Mesenchymal stem cell (in vitro differentiated cells and primary cell): ENCODE measurements around the gene GDF11.

Experiments
- DNase-seq: peaks from one replicate; pipeline ENCODE4 v3.0.0-alpha.2; 2013
- H2AFZ ChIP-seq: one replicate; pipeline ENCODE4 v1.6.1; 2013; ENCODE audit warnings: low read depth, mild to moderate bottlenecking, control low read depth, inconsistent platforms, low read length, moderate library complexity
- H2AK5ac ChIP-seq: 2 replicates; pipeline ENCODE4 v1.6.1; 2013; ENCODE audit warnings: low read length, moderate library complexity, mild to moderate bottlenecking, inconsistent platforms; ENCODE audit not compliant: severe bottlenecking
- H2BK120ac ChIP-seq: one replicate; pipeline ENCODE4 v1.6.1; 2013; ENCODE audit warnings: low read depth, mild to moderate bottlenecking, inconsistent platforms, low read length, moderate library complexity
- H2BK12ac ChIP-seq, 2 experiments: one replicate each; pipeline ENCODE4 v1.6.1; 2013; ENCODE audit warnings: inconsistent platforms in 2 of 2, low read length in 2 of 2, mild to moderate bottlenecking in 2 of 2, moderate library complexity in 2 of 2, control low read depth in 1 of 2
- H2BK15ac ChIP-seq: one replicate; pipeline ENCODE4 v1.6.1; 2013; ENCODE audit warnings: mild to moderate bottlenecking, low read depth, inconsistent platforms; ENCODE audit not compliant: poor library complexity, severe bottlenecking
- H2BK5ac ChIP-seq: 2 replicates; pipeline ENCODE4 v1.6.1; 2013; ENCODE audit warnings: low read depth, mild to moderate bottlenecking, low read length, control low read depth, inconsistent platforms; ENCODE audit not compliant: poor library complexity, severe bottlenecking
- H3K14ac ChIP-seq, 2 experiments: one replicate each; pipeline ENCODE4 v1.6.1; 2013; ENCODE audit warnings: inconsistent platforms in 2 of 2, low read length in 2 of 2, control low read depth in 1 of 2, mild to moderate bottlenecking in 1 of 2, moderate library complexity in 1 of 2
- H3K18ac ChIP-seq, 2 experiments: one replicate each; pipeline ENCODE4 v1.6.1; 2013; ENCODE audit warnings: inconsistent platforms in 2 of 2, low read length in 2 of 2, control low read depth in 1 of 2, low read depth in 1 of 2, mild to moderate bottlenecking in 1 of 2
- H3K23ac ChIP-seq, 2 experiments: one replicate each; pipeline ENCODE4 v1.6.1; 2013; ENCODE audit warnings: inconsistent platforms in 2 of 2, low read length in 2 of 2, mild to moderate bottlenecking in 2 of 2, moderate library complexity in 2 of 2, control low read depth in 1 of 2
- H3K27ac ChIP-seq: 2 replicates; pipeline ENCODE4 v1.5.1; 2013; ENCODE audit warnings: mild to moderate bottlenecking, moderate library complexity, low read length, control low read depth, inconsistent platforms; ENCODE audit not compliant: poor library complexity, severe bottlenecking
- H3K27me3 ChIP-seq, 2 experiments: 2 replicates each; pipeline versions ENCODE4 v1.6.1 to v1.7.0; 2013; ENCODE audit warnings: low read length in 2 of 2, mild to moderate bottlenecking in 2 of 2, moderate library complexity in 2 of 2, control low read depth in 1 of 2, inconsistent platforms in 1 of 2; ENCODE audit not compliant: control insufficient read depth in 1 of 2, insufficient read depth in 1 of 2
- H3K36me3 ChIP-seq, 2 experiments: 2 replicates each; pipeline versions ENCODE4 v1.6.1 to v1.7.0; 2013; ENCODE audit warnings: low read length in 2 of 2, control low read depth in 1 of 2, inconsistent platforms in 1 of 2, low read depth in 1 of 2, mild to moderate bottlenecking in 1 of 2; ENCODE audit not compliant: insufficient read depth in 2 of 2, control insufficient read depth in 1 of 2
- H3K4ac ChIP-seq, 2 experiments: one replicate each; pipeline ENCODE4 v1.6.1; 2013; ENCODE audit warnings: inconsistent platforms in 2 of 2, low read length in 2 of 2, mild to moderate bottlenecking in 2 of 2, moderate library complexity in 2 of 2, control low read depth in 1 of 2, low read depth in 1 of 2
- H3K4me1 ChIP-seq: 2 replicates; pipeline ENCODE4 v1.6.1; 2013; ENCODE audit warnings: low read depth, low read length, control low read depth; ENCODE audit not compliant: control insufficient read depth, insufficient read depth
- H3K4me2 ChIP-seq: 2 replicates; pipeline ENCODE4 v1.6.1; 2013; ENCODE audit warnings: low read length, mild to moderate bottlenecking, inconsistent platforms; ENCODE audit not compliant: poor library complexity, severe bottlenecking
- H3K4me3 ChIP-seq, 2 experiments: 2 replicates each; pipeline versions ENCODE4 v1.5.1 to v1.7.0; 2013; ENCODE audit warnings: low read length in 2 of 2, mild to moderate bottlenecking in 2 of 2, control low read depth in 1 of 2, low read depth in 1 of 2; ENCODE audit not compliant: insufficient read depth in 1 of 2
- H3K79me1 ChIP-seq: replicated peaks from 2 replicates; pipeline ENCODE4 v1.6.1; 2013; ENCODE audit warnings: mild to moderate bottlenecking, control low read depth, low read length, inconsistent platforms; ENCODE audit not compliant: poor library complexity, severe bottlenecking
- H3K9ac ChIP-seq: 2 replicates; pipeline ENCODE4 v1.7.0; 2013; ENCODE audit warnings: mild to moderate bottlenecking, low read length, moderate library complexity
- H3K9me3 ChIP-seq: 2 replicates; pipeline ENCODE4 v1.7.0; 2013; ENCODE audit warnings: mild to moderate bottlenecking, low read length; ENCODE audit not compliant: control insufficient read depth
- H4K8ac ChIP-seq: one replicate; pipeline ENCODE4 v1.6.1; 2013; ENCODE audit warnings: inconsistent platforms, mild to moderate bottlenecking, low read length, moderate library complexity
- H4K91ac ChIP-seq: one replicate; pipeline ENCODE4 v1.6.1; 2013; ENCODE audit warnings: mild to moderate bottlenecking, low read length, inconsistent platforms
- WGBS: methylation state at CpG from one replicate; pipeline ENCODE4 v1.1.7; 2013; ENCODE audit warnings: mixed read lengths; 5-methylcytosine and 5-hydroxymethylcytosine counted together

GDF11 gene

GRCh38 chr12:55698241-55698955 lies 44.5 kb upstream of the GDF11 start:
- Histone ChIP-seq H3K14ac (no peak overlapping the region), H4K8ac (no peak overlapping the region), H3K9me3 (no peaks in the 10 kb centered on the region), H3K18ac (no peak overlapping the region), H3K4me3 (no peak overlapping the region), H2BK15ac (no peak overlapping the region), H3K4me1 (peaks cover 6% of the 10 kb centered on the region), H3K36me3 (peaks cover 0 to 77% of the 10 kb centered on the region in 2 experiments), H3K27ac (no peak overlapping the region), H3K4me2 (no peak overlapping the region), H3K4ac (no peak overlapping the region), H2BK5ac (no peak overlapping the region), H2BK12ac (no peak overlapping the region), H4K91ac (no peak overlapping the region), H3K27me3 (peaks cover 0 to 26% of the 10 kb centered on the region in 2 experiments), H3K9ac (no peak overlapping the region), H3K23ac (no peak overlapping the region), H2BK120ac (no peak overlapping the region), H3K79me1 (no peaks in the 10 kb centered on the region), H2AK5ac (no peak overlapping the region), H2AFZ (no peak overlapping the region)
- 86% methylated on average over 16 of the region's 16 CpGs for WGBS
- DNase-seq = no peak

- Histone ChIP-seq H2AFZ (no peak overlapping the region), H3K14ac (no peak overlapping the region), H3K4me1 (peaks cover 6% of the 10 kb centered on the region), H4K91ac (no peak overlapping the region), H3K4ac (no peak overlapping the region), H2BK12ac (no peak overlapping the region), H3K4me2 (no peak overlapping the region), H3K18ac (no peak overlapping the region), H3K4me3 (no peak overlapping the region), H3K23ac (no peak overlapping the region), H4K8ac (no peak overlapping the region), H3K36me3 (peaks cover 0 to 71% of the 10 kb centered on the region in 2 experiments), H3K27ac (no peak overlapping the region), H2BK120ac (no peak overlapping the region), H3K27me3 (peaks cover 0 to 26% of the 10 kb centered on the region in 2 experiments), H3K79me1 (no peaks in the 10 kb centered on the region), H2AK5ac (no peak overlapping the region), H2BK5ac (no peak overlapping the region), H3K9me3 (no peaks in the 10 kb centered on the region), H3K9ac (no peak overlapping the region), H2BK15ac (no peak overlapping the region)
- no CpG with 5 or more reads among the region's 1 CpG for WGBS
- DNase-seq = no peak
Observed at GRCh38 chr12:55698965-55699364, 44.0 kb upstream of the GDF11 start.

GRCh38 chr12:55699471-55700055 lies 43.4 kb upstream of the GDF11 start:
- Histone ChIP-seq H3K79me1 (no peaks in the 10 kb centered on the region), H4K91ac (no peak overlapping the region), H3K4me1 (peaks cover 6% of the 10 kb centered on the region), H3K9ac (no peak overlapping the region), H2BK5ac (no peak overlapping the region), H2AK5ac (no peak overlapping the region), H3K36me3 (peaks cover 0 to 65% of the 10 kb centered on the region in 2 experiments), H2BK12ac (no peak overlapping the region), H2AFZ (no peak overlapping the region), H3K4ac (no peak overlapping the region), H3K14ac (no peak overlapping the region), H3K27ac (no peak overlapping the region), H3K23ac (no peak overlapping the region), H3K27me3 (peaks cover 0 to 26% of the 10 kb centered on the region in 2 experiments), H2BK120ac (no peak overlapping the region), H3K4me2 (no peak overlapping the region), H3K4me3 (no peak overlapping the region), H3K9me3 (no peaks in the 10 kb centered on the region), H3K18ac (no peak overlapping the region), H2BK15ac (no peak overlapping the region), H4K8ac (no peak overlapping the region)
- WGBS = 65% methylated on average over 5 of the region's 5 CpGs
- DNase-seq = no peak

GRCh38 chr12:55700255-55701018 lies 42.5 kb upstream of the GDF11 start:
- H3K4me2 ChIP-seq = no peak overlapping the region
- 91% methylated on average over 20 of the region's 21 CpGs for WGBS
- no peak overlapping the region for H2AFZ ChIP-seq
- no peak overlapping the region for H3K9ac ChIP-seq
- H3K36me3 ChIP-seq = peaks cover 0 to 56% of the 10 kb centered on the region in 2 experiments
- no peak overlapping the region for H2AK5ac ChIP-seq
- peaks cover 6% of the 10 kb centered on the region for H3K4me1 ChIP-seq
- H3K23ac ChIP-seq = no peak overlapping the region
- H4K8ac ChIP-seq = no peak overlapping the region
- H2BK15ac ChIP-seq = no peak overlapping the region
- H3K14ac ChIP-seq = peak overlapping the region in 1 of 2 experiments; percentile 49
- DNase-seq = no peak
- peaks cover 0 to 33% of the 10 kb centered on the region in 2 experiments for H3K27me3 ChIP-seq
- H2BK12ac ChIP-seq = no peak overlapping the region
- H2BK5ac ChIP-seq = no peak overlapping the region
- no peak overlapping the region for H2BK120ac ChIP-seq
- no peak overlapping the region for H3K27ac ChIP-seq
- no peaks in the 10 kb centered on the region for H3K9me3 ChIP-seq
- no peak overlapping the region for H3K4me3 ChIP-seq
- no peak overlapping the region for H3K4ac ChIP-seq
- H3K18ac ChIP-seq = no peak overlapping the region
- H3K79me1 ChIP-seq = no peaks in the 10 kb centered on the region
- no peak overlapping the region for H4K91ac ChIP-seq
